ENCODE results near the gene ZNF622.

DNA sequence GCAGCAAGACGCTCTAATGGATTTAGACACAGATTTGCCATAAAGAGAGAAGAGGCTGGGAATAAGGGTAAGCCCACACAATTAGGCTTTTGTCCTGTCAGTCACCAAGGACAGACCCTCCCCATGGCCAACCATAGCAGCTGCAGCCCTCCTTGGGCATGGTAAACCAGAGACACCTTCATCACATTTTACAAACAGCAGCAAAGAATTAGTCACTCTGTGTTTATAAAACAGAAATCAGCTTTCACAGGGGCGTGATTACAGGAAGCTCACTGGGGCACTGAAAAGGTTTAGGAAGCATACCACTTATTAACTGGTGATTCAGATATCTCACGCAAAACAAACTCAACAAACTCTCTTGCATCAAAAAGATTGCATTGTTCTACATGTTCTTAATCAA, 37.3 kb upstream of the ZNF622 start:
- TF ChIP-seq POLR2A (IDR thresholded peaks at IDR 0.05; ENCODE audit: low read depth, low read length) (no peak), POU2F2 (IDR thresholded peaks at IDR 0.05; ENCODE audit: low read depth, low read length) (no peak), POLR2AphosphoS5 (IDR thresholded peaks at IDR 0.05; ENCODE audit: low read depth, low read length) (no peak), TAF1 (IDR thresholded peaks at IDR 0.05; ENCODE audit: low read depth, low read length) (no peak), SPI1 (IDR thresholded peaks at IDR 0.05; ENCODE audit: low read depth, low read length) (no peak), PAX5 (IDR thresholded peaks at IDR 0.05; ENCODE audit: insufficient read depth, low read length, severe bottlenecking) (no peak)

All from GM12891 (cell line).